Fibroblast of peridontal ligament (primary cell): ENCODE measurements around the gene RPS28.
"Not testable (repeated sequence)": the region's sequence is repeated elsewhere in the genome, so short reads cannot be mapped to it uniquely, and the experiment has no call there.

Experiments used
- DNase-seq: peaks from one replicate; pipeline ENCODE4 v3.0.0-alpha.2; 2010; ENCODE audit errors: extremely low read depth

The RPS28 gene

DNA sequence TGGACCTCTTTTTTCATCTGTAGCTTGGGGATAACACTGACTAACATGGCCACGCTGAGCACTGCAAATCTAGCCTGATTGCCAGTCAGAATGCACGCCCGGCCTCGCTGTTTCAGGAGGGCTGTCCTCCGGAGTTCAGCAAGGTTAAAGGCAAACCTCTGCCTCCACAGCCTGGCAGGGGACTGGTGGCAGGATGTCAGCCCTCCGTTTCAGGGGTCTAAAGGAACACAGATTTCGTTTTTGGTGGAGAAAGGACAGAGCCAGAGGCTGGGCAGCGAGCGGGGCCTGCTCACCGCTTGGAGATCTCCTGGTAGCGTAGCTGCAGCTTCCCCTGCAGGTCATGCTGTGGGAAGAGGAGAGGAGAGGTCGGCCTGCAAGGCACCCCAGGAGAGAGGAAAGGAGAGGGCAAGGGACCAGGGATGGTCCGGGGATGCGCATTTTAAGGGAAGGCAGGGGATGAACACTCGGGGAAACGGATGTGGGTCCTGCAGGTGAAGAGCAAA, 681 bp upstream of the RPS28 start:
- no peak for DNase-seq

GRCh38 chr19:8321986-8322637, 816 bp downstream of the RPS28 start:
- peak; percentile 16 for DNase-seq

DNA sequence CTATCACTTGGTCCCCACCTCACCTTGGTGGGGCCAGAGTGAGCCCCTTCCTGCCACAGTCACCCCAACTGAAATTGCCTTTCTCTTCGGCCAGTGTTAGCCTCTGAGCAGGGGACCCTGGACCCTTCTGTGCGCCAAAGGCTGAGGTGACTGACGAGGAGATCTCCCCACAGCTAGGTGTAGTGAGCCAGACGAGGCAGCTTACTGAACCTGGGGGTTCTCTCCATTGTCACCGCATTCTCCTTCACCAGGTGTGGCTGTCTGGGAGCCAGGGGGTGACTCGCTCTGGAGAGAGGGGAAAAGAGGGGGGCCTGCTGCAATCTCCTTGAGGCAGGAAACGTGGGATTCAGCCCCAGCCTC, 1.3 kb downstream of the RPS28 start:
- DNase-seq = no peak

GRCh38 chr19:8323781-8324185, 2.5 kb downstream of the RPS28 start:
- DNase-seq = no peak

GRCh38 chr19:8324186-8325050, 3.1 kb downstream of the RPS28 start:
- no peak for DNase-seq

DNA sequence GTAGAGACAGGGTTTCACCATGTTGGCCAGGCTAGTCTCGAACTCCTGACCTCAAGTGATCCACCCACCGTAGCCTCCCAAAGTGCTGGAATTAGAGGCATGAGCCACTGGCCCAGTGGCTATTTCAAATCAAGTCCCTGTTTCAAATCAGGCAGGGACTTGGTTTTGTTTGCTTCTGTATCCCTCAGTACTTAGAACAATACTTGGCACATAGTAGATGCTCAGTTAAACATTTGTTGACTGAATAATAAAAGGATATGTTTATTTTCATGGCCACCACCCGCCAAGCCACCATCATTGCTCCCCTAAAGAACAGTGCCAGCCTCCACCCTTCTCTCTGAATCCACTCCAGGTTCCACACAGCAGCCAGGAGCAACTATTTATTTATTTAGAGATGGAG, 4.2 kb downstream of the RPS28 start:
- no peak for DNase-seq

GRCh38 chr19:8329996-8330395, 8.7 kb downstream of the RPS28 start:
- DNase-seq = no peak

DNA sequence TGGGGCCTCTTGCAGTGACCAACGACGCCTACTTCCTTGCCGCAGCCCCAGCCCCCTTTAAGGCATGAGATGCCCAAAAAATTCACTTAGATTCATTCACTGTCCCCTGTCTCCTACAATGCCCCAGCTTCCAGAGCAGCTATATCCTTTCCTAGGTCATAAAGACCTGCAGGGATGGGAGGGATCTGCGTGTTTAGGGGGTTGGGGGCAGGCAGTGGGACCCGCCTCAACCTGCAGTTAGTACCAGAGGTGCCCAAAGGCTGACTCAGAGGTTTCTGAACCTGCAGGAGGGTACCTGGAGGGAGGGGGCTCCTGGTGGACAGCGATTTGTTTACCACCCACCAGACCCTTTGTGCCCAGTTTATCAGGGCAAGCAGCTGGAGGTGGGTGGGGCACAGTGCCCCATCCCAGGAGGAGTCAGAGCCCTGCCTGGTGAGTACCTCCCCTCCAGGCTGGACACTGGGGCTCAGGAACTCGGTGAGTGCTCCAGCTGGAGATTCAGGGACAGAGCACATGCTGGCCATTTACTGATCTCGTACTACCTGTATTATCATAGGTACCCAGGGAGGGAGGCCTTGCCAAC, 10.1 kb downstream of the RPS28 start:
- DNase-seq = no peak

- no peak for DNase-seq
Observed at GRCh38 chr19:8332976-8333766, 11.9 kb downstream of the RPS28 start.

DNA sequence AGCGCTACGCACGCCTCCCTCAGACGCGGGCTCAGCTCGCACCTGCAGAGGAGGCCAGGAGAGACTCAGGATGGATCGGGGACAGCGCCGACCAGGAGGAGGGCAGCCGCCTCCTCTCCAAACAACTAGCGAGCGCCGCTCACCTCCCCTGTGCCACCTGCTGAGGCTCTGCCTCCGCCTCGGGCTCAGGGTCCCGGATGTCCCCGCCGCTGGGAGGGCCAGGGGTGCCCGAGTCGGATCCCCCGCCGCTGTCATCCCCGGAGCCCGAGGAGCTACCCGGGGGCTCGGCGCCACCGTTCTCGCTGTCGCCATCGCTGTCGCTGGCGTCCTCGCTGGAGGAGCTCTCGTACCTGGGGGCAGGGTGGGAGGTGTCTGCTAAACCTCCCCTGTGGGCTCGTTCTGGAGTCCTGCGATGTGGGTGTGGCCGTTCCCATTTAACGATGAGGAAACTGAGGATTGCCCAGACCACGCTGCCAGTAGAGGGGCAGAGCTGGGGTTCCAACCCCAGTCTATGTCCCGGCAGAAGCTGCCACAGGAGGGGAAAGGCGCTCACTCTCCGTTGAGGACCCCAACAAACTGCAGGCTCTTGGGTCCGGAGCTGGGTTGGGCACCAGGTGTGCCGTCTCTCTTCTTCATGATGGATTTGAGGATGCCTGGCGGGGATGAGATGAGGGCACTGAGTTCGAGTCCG, 12.6 kb downstream of the RPS28 start:
- DNase-seq = no peak

GRCh38 chr19:8334458-8335342, 13.4 kb downstream of the RPS28 start:
- no peak for DNase-seq

DNA sequence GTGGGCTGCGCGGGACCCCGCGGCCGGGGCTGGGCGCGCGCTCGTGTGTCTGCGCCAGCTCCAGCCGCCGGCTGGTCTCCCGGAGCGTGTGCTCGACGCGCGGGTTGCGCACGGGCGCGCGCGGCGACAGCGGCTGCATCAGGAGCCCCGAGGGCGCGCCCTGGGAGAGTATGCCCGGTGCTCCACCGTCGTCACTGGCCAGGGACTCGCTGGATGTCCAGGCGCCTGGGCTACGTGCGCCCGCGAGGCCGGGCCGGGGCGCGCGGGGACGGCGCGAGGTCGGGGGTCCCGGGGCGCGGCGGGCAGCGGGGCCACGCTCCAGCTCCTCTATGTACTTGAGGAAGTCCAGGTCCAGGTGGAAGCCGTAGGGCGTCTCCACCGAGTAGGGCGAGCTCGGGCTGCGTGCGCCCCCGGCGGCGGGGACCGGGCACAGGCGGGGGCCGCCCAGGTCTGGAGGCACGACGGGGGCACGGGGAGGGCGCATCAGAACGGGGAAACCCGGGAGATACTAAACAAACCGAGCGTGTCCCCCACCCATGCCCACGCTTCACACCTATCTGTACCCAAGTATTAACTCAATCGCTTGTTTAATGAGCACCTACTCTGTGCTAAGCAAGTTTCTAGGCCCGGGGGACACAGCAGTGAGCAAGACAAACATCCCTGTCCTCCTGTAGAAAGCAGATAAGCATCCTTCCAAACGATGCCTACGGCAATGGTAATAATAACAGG, 14.2 kb downstream of the RPS28 start:
- no peak for DNase-seq

DNA sequence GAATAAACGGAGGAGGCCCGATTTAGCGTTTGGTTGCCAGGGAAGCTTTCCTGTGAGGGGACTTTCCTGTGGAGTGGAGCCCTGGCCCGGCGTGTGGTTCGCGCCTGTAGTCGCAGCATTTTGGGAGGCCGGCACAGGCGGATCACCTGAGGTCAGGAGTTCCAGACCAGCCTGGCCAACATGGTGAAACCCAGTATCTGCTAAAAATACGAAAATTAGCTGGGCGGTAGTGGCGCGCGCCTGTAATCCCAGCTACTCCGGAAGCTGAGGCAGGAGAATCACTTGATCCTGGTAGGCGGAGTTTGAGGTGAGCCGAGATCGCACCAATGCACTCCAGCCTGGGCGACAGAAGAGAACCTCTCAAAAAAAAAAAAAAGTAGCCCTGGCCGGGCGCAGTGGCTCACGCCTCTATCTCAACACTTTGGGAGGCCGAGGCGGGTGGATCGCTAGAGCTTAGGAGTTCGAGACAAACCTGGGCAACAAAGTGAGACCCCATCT, 14.8 kb downstream of the RPS28 start:
- DNase-seq = no peak

DNA sequence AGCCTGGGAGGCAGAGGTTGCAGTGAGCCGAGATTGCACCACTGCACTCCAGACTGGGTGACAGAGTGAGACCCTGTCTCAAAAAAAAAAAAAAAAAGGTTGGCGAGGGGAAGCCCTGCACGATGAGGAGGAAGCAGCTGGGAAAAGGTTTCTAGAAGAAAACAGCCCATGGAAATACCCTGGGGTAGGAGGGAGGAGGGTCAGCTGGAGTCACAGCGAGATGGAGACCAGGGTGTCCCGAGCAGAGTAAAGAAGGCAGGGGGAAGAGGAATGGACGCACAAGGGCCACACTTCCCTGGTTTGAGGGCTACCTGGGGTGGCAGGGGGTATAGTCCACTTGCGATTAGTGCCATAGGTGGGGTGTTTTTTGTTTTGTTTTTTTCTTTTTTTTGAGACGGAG, 15.4 kb downstream of the RPS28 start:
- DNase-seq = no peak

GRCh38 chr19:8337728-8338127, 16.4 kb downstream of the RPS28 start:
- DNase-seq = no peak

GRCh38 chr19:8338835-8339234, 17.5 kb downstream of the RPS28 start:
- no peak for DNase-seq

DNA sequence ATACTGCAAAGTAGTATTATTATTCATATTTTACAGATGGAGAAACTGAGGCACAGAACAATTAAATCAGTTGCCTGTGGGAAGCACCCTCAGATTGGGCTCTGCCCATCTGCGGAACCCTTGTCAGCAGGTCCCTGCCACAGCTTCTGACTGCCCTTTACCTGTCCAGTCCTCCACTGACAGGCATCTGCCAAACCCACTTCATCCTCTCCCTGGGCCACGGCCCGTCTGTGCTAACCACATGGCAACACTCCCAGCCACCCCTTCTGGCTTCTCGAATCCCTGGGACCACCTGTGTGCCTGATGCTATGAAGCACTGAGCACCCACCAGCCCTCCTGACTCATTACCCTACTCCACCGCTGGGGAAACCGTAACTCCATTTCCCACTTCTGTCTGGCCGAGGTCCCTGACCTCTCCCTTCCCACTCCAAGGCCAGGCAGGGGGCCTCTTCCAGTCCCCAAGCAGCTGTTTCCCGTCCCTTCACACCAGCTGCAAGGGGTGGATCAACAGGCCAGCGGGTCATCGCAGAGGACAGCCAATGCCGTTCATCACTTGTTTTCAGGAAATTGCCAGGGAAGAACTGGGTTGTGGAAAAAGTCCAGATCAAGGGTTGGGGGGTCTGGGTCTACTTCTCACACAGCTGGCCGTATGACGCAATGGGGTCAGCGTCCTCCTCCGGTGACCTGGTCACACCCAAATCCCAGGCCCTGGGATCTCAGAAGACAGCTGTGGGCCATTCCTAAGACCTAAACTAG, 19.2 kb downstream of the RPS28 start:
- no peak for DNase-seq

- DNase-seq = not testable (repeated sequence)
Observed at GRCh38 chr19:8341504-8341903, 20.2 kb downstream of the RPS28 start.

DNA sequence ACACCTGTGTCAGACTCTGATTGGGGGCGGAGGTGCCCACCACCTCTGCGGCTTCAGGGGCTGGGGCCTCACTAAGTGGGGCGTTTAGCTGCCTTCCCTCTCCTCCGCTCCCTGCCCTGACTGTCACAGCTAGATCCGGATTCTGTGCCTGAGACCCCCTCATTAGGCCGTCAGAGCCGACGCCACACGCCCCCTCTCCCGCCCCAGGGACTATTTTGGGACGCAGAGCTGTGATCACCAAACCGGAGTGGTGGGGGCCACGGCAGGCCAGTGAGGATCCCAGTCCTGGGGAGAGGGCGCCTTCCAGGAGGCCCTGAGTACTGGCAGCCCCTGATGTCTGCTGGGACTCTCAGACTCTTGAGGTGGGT, 21.0 kb downstream of the RPS28 start:
- no peak for DNase-seq
